H9 (cell line): ENCODE measurements around the gene LRRFIP1. TPM values are rescaled to one million over a fixed set of nuclear protein-coding genes. Genes with fewer than 3 reads are reported as not detected.

Experiments used
- DNase-seq: peaks from one replicate; pipeline ENCODE4 v3.0.0-alpha.2; 2017
- H2AFZ ChIP-seq: one replicate; pipeline ENCODE4 v1.6.1; 2013; ENCODE audit warnings: mild to moderate bottlenecking, low read length, control low read depth, moderate library complexity
- H2AK5ac ChIP-seq: 2 replicates; pipeline ENCODE4 v1.6.1; 2013; ENCODE audit warnings: low read length, control low read depth, mixed read lengths; ENCODE audit not compliant: insufficient read length
- H2BK120ac ChIP-seq: one replicate; pipeline ENCODE4 v1.6.1; 2013; ENCODE audit warnings: low read depth, mild to moderate bottlenecking, low read length, control low read depth, inconsistent platforms; ENCODE audit not compliant: poor library complexity, severe bottlenecking
- H2BK12ac ChIP-seq: 2 replicates; pipeline ENCODE4 v1.6.1; 2013; ENCODE audit warnings: low read length, control low read depth, mixed read lengths, low read depth; ENCODE audit not compliant: insufficient read length
- H2BK15ac ChIP-seq: 2 replicates; pipeline ENCODE4 v1.6.1; 2013; ENCODE audit warnings: low read depth, low read length, control low read depth
- H2BK20ac ChIP-seq: one replicate; pipeline ENCODE4 v1.6.1; 2013; ENCODE audit warnings: low read depth, mild to moderate bottlenecking, low read length, control low read depth, inconsistent platforms; ENCODE audit not compliant: poor library complexity, severe bottlenecking
- H2BK5ac ChIP-seq: 2 replicates; pipeline ENCODE4 v1.6.1; 2013; ENCODE audit warnings: low read length, control low read depth, mixed read lengths; ENCODE audit not compliant: insufficient read length
- H3K14ac ChIP-seq: 2 replicates; pipeline ENCODE4 v1.6.1; 2013; ENCODE audit warnings: low read length, control low read depth; ENCODE audit not compliant: insufficient read depth
- H3K18ac ChIP-seq: 2 replicates; pipeline ENCODE4 v1.6.1; 2013; ENCODE audit warnings: low read depth, mild to moderate bottlenecking, mixed read lengths, low read length, control low read depth; ENCODE audit not compliant: insufficient read length
- H3K23ac ChIP-seq: 2 replicates; pipeline ENCODE4 v1.6.1; 2013; ENCODE audit warnings: low read length, control low read depth, mixed read lengths, low read depth; ENCODE audit not compliant: insufficient read length
- H3K23me2 ChIP-seq: 2 replicates; pipeline ENCODE4 v1.6.1; 2013; ENCODE audit warnings: low read depth, mild to moderate bottlenecking, mixed read lengths, low read length, control low read depth; ENCODE audit not compliant: insufficient read length, poor library complexity, severe bottlenecking
- H3K27ac ChIP-seq: 2 replicates; pipeline ENCODE4 v1.5.1; 2013; ENCODE audit warnings: low read length, control low read depth, mixed read lengths, low read depth; ENCODE audit not compliant: insufficient read length
- H3K27me3 ChIP-seq: 2 replicates; pipeline ENCODE4 v1.6.1; 2013; ENCODE audit warnings: low read length, control low read depth, inconsistent platforms; ENCODE audit not compliant: insufficient read depth
- H3K4ac ChIP-seq: 2 replicates; pipeline ENCODE4 v1.6.1; 2013; ENCODE audit warnings: low read depth, mild to moderate bottlenecking, control low read depth, inconsistent platforms, low read length, moderate library complexity
- H3K4me1 ChIP-seq: 2 replicates; pipeline ENCODE4 v1.6.1; 2013; ENCODE audit warnings: low read length, control low read depth, inconsistent platforms; ENCODE audit not compliant: insufficient read depth
- H3K4me2 ChIP-seq: 2 replicates; pipeline ENCODE4 v1.6.1; 2013; ENCODE audit warnings: low read length, control low read depth, mixed read lengths; ENCODE audit not compliant: insufficient read length, insufficient read depth
- H3K56ac ChIP-seq: 2 replicates; pipeline ENCODE4 v1.6.1; 2013; ENCODE audit warnings: low read depth, mild to moderate bottlenecking, mixed read lengths, low read length, control low read depth; ENCODE audit not compliant: insufficient read length
- H3K79me1 ChIP-seq: 2 replicates; pipeline ENCODE4 v1.6.1; 2013; ENCODE audit warnings: low read depth, mild to moderate bottlenecking, moderate library complexity, low read length, control low read depth, inconsistent platforms; ENCODE audit not compliant: insufficient read depth, poor library complexity, severe bottlenecking
- H3K79me2 ChIP-seq: 2 replicates; pipeline ENCODE4 v1.6.1; 2013; ENCODE audit warnings: low read length, control low read depth, inconsistent platforms; ENCODE audit not compliant: insufficient read depth
- H3K9ac ChIP-seq: 2 replicates; pipeline ENCODE4 v1.6.1; 2013; ENCODE audit warnings: low read length, control low read depth, mixed read lengths; ENCODE audit not compliant: insufficient read length; ENCODE audit errors: extremely low read depth
- H3K9me3 ChIP-seq: one replicate; pipeline ENCODE4 v1.6.1; 2013; ENCODE audit warnings: low read depth, low read length, inconsistent platforms; ENCODE audit not compliant: control insufficient read depth
- H3T11ph ChIP-seq: one replicate; pipeline ENCODE4 v1.6.1; 2013; ENCODE audit warnings: mild to moderate bottlenecking, low read length, control low read depth, inconsistent platforms
- H4K20me1 ChIP-seq: one replicate; pipeline ENCODE4 v1.6.1; 2013; ENCODE audit not compliant: control insufficient read depth, insufficient read length, insufficient read depth
- H4K5ac ChIP-seq: 2 replicates; pipeline ENCODE4 v1.6.1; 2013; ENCODE audit warnings: low read depth, mild to moderate bottlenecking, mixed read lengths, low read length, control low read depth; ENCODE audit not compliant: insufficient read length
- H4K8ac ChIP-seq: replicated peaks from 2 replicates; pipeline ENCODE4 v1.6.1; 2013; ENCODE audit warnings: low read length, control low read depth, mixed read lengths, low read depth; ENCODE audit not compliant: insufficient read length
- H4K91ac ChIP-seq: 2 replicates; pipeline ENCODE4 v1.6.1; 2013; ENCODE audit warnings: low read depth, mild to moderate bottlenecking, moderate library complexity, mixed read lengths, low read length, control low read depth; ENCODE audit not compliant: insufficient read length
- H3K27ac Mint-ChIP-seq, 3 experiments: 2 replicates in 2 of 3; 3 replicates in 1 of 3; pipeline ENCODE4 v1.8.0; 2020 to 2021; ENCODE audit warnings: mixed read lengths in 3 of 3, mild to moderate bottlenecking in 1 of 3, moderate library complexity in 1 of 3
- H3K27me3 Mint-ChIP-seq: 2 replicates; pipeline ENCODE4 v1.8.0; 2021; ENCODE audit warnings: low read depth, mild to moderate bottlenecking, moderate library complexity, mixed read lengths
- H3K36me3 Mint-ChIP-seq, 3 experiments: 2 replicates in 2 of 3; 3 replicates in 1 of 3; pipeline ENCODE4 v1.8.0; 2020 to 2021; ENCODE audit warnings: low read depth in 3 of 3, mixed read lengths in 3 of 3; ENCODE audit not compliant: insufficient read depth in 1 of 3
- H3K4me1 Mint-ChIP-seq, 2 experiments: 2 replicates each; pipeline ENCODE4 v1.8.0; 2020; ENCODE audit warnings: mixed read lengths in 2 of 2
- H3K4me3 Mint-ChIP-seq, 2 experiments: 2 replicates in 1 of 2; 3 replicates in 1 of 2; pipeline ENCODE4 v1.8.0; 2020 to 2021; ENCODE audit warnings: mild to moderate bottlenecking in 2 of 2, mixed read lengths in 2 of 2, moderate library complexity in 1 of 2
- H3K9me3 Mint-ChIP-seq, 2 experiments: 2 replicates in 1 of 2; 3 replicates in 1 of 2; pipeline ENCODE4 v1.8.0; 2020; ENCODE audit warnings: mild to moderate bottlenecking in 2 of 2, mixed read lengths in 2 of 2, moderate library complexity in 1 of 2
- CTCF ChIP-seq: fragments of 200-600 bp; sonication (generic); conservative IDR thresholded peaks from 3 replicates; pipeline ENCODE4 v1.8.0; 2021; ENCODE audit warnings: antibody characterized with exemption, mild to moderate bottlenecking
- WGBS: extraction: QIAGEN DNeasy Blood & Tissue Kit; methylation state at CpG from one replicate; pipeline ENCODE4 v1.1.7; 2013; ENCODE audit warnings: missing lambda C conversion rate, low lambda C conversion rate, mixed read lengths; ENCODE audit not compliant: insufficient read length; ENCODE audit errors: extremely low coverage; 5-methylcytosine and 5-hydroxymethylcytosine counted together
- total RNA-seq: library from RNA; stranded (reverse); gene quantifications from 2 replicates; pipeline ENCODE4 v1.2.1, GENCODE V29; 2021

The LRRFIP1 gene
- total RNA-seq, 1 experiment from 2014 or later: 38.5 TPM

DNA sequence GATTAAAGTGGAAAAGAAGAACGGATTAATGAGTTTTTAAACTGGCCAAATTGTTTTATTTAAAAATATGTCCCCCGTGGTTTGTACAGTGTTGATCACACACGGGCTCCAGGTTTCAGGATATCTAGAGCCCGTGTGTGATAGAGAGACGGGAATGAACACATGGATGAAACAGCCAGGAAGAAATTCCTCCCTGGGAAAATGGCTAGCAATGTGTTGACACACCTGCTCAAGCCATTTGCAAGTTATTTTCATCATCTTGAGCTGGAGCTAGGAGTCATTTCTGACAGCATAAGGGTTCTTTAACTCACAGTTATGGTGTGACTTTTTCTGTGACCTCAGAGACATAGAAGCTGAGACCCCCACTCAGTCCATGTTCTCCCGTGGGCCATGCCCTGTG is 81.6 kb downstream of the LRRFIP1 start:
- no peaks in the 10 kb centered on the region; a peak in 1 of 5 replicates for H3K9me3 Mint-ChIP-seq
- no CpG with 5 or more reads among the region's 6 CpGs for WGBS

More for the DNA sequence above, 81.6 kb downstream of the LRRFIP1 start:
- Histone ChIP-seq H3K27ac (no peak overlapping the region), H3K23me2 (no peaks in the 10 kb centered on the region), H3K4me2 (no peak overlapping the region), H4K8ac (no peak overlapping the region), H3K4me1 (peaks cover 6% of the 10 kb centered on the region; the same call in 1 of the 2 replicates), H3K23ac (no peak overlapping the region), H2BK20ac (no peak overlapping the region), H2BK15ac (no peak overlapping the region), H2AFZ (no peak overlapping the region), H3K79me2 (peaks cover 10% of the 10 kb centered on the region; the same call in 1 of the 2 replicates), H2AK5ac (no peak overlapping the region), H3K9ac (no peak overlapping the region), H4K5ac (no peak overlapping the region), H2BK12ac (no peak overlapping the region), H3K14ac (no peak overlapping the region), H2BK120ac (no peak overlapping the region), H3K18ac (no peak overlapping the region), H4K20me1 (no peaks in the 10 kb centered on the region), H3K4ac (no peak overlapping the region), H4K91ac (no peak overlapping the region), H2BK5ac (no peak overlapping the region), H3K56ac (no peak overlapping the region), H3K9me3 (no peaks in the 10 kb centered on the region), H3K27me3 (no peaks in the 10 kb centered on the region), H3T11ph (no peak overlapping the region), H3K79me1 (peaks cover 3% of the 10 kb centered on the region)
- peak overlapping the region in 2 of 3 experiments; percentile 20 to 63; a peak in 1 of 7 replicates for H3K27ac Mint-ChIP-seq
- H3K4me1 Mint-ChIP-seq: peaks cover 13 to 26% of the 10 kb centered on the region in 2 experiments
- H3K4me3 Mint-ChIP-seq: no peak overlapping the region
- DNase-seq: no peak
- no peak for TF ChIP-seq CTCF
- peaks cover 3 to 18% (median 5%) of the 10 kb centered on the region in 3 experiments; a peak in 6 of 7 replicates for H3K36me3 Mint-ChIP-seq
- H3K27me3 Mint-ChIP-seq: no peaks in the 10 kb centered on the region
